Testis (tissue), 2 donors: ENCODE measurements around the gene GNAT1.

Experiments used
- POLR2A ChIP-seq: fragments of 450-650 bp; IDR thresholded peaks from one replicate; pipeline ENCODE4 v1.6.1; 2017; ENCODE audit warnings: antibody characterized with exemption, mild to moderate bottlenecking, moderate library complexity
- TF ChIP-seq, protein P1 (sequence below), 3 experiments: fragments of 450-650 bp in 2 of 3; fragments of 200-600 bp in 1 of 3; sonication (generic) in 1 of 3; IDR thresholded peaks; one replicate each; pipeline ENCODE4 v1.5.1; 2016 to 2019; ENCODE audit warnings: antibody characterized with exemption in 3 of 3, mild to moderate bottlenecking in 2 of 3, moderate library complexity in 1 of 3

DNA sequence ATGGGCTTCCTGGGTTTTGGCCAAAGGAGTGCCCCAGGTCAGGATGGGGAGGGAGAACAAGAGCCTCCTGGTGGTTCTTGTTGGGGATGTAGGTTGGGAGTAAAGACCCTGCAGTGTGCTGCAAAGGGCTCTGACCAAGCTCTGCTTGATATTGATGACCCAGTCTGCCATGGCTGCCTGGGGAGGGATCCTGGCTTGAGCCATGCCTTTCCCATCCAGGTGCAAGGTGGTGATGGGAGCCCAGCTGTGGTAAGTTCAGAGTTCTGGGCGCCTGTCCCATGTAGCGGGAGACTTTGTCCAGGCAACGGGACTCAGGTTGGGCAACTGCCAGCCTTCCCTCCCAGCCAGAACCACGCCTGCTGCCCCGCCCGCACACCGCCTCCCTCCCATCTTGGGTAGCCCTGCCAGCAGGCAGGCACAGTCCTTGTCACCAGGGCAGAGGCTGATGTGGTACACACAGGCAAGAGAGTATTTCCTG is 47.2 kb downstream of the GNAT1 start:
- TF ChIP-seq, protein P1, sequence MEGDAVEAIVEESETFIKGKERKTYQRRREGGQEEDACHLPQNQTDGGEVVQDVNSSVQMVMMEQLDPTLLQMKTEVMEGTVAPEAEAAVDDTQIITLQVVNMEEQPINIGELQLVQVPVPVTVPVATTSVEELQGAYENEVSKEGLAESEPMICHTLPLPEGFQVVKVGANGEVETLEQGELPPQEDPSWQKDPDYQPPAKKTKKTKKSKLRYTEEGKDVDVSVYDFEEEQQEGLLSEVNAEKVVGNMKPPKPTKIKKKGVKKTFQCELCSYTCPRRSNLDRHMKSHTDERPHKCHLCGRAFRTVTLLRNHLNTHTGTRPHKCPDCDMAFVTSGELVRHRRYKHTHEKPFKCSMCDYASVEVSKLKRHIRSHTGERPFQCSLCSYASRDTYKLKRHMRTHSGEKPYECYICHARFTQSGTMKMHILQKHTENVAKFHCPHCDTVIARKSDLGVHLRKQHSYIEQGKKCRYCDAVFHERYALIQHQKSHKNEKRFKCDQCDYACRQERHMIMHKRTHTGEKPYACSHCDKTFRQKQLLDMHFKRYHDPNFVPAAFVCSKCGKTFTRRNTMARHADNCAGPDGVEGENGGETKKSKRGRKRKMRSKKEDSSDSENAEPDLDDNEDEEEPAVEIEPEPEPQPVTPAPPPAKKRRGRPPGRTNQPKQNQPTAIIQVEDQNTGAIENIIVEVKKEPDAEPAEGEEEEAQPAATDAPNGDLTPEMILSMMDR (IDR thresholded peaks at IDR 0.05): no peak
- TF ChIP-seq POLR2A: no peak
